GM12891 (cell line): Measurements from ENCODE around the gene NLRC3.

Source experiments
- PAX5 ChIP-seq: IDR thresholded peaks from 2 replicates; pipeline ENCODE4 v1.6.1; 2011; ENCODE audit warnings: low read length, moderate library complexity, mild to moderate bottlenecking; ENCODE audit not compliant: insufficient read depth, severe bottlenecking
- POLR2A ChIP-seq: IDR thresholded peaks from 2 replicates; pipeline ENCODE4 v1.6.1; 2011; ENCODE audit warnings: low read depth, low read length, control low read depth
- POLR2AphosphoS5 ChIP-seq: IDR thresholded peaks from 2 replicates; pipeline ENCODE4 v1.6.1; 2011; ENCODE audit warnings: low read depth, low read length, control low read depth

GRCh38 chr16:3599121-3599520, 21.9 kb upstream of the NLRC3 start:
- TF ChIP-seq POLR2AphosphoS5 (no peak), POLR2A (no peak), PAX5 (no peak)
